Cardiac muscle cell (in vitro differentiated cells and primary cell): ENCODE results near the gene EI24. TPM values are rescaled to one million over a fixed set of nuclear protein-coding genes. Genes with fewer than 3 reads are reported as not detected.
A peak's percentile ranks its signal among the peaks of the same experiment; 100 is the strongest.

ENCODE experiments used
- DNase-seq, 2 donors: peaks; one replicate each; pipeline versions ENCODE4 v3.0.0 to v3.0.0-alpha.2; 2010 to 2017; ENCODE audit warnings: low read depth in 1 of 2, low spot score in 1 of 2
- H3K27ac ChIP-seq: fragments of 200-600 bp; sonication (generic); 2 replicates; pipeline ENCODE4 v1.5.1; 2016
- H3K27me3 ChIP-seq: fragments of 200-600 bp; sonication (generic); 2 replicates; pipeline ENCODE4 v1.6.0; 2016; ENCODE audit warnings: control low read depth
- H3K36me3 ChIP-seq: fragments of 200-600 bp; sonication (generic); 2 replicates; pipeline ENCODE4 v1.5.1; 2016; ENCODE audit warnings: control low read depth
- H3K4me1 ChIP-seq: fragments of 200-600 bp; sonication (generic); 2 replicates; pipeline ENCODE4 v1.8.1; 2017; ENCODE audit warnings: low read depth, mild to moderate bottlenecking, mixed run types
- H3K4me3 ChIP-seq: fragments of 200-600 bp; sonication (generic); 2 replicates; pipeline ENCODE4 v1.5.1; 2016; ENCODE audit warnings: mild to moderate bottlenecking
- H3K9me3 ChIP-seq: fragments of 200-600 bp; sonication (generic); 2 replicates; pipeline ENCODE4 v1.5.1; 2017; ENCODE audit warnings: low read depth, mild to moderate bottlenecking, control low read depth
- polyA plus RNA-seq: library from polyadenylated mRNA; unstranded; fragments of >200 nt; fragmentation: Nextera tagmentation; extraction: Ambion mirVana; gene quantifications from 2 replicates; pipeline ENCODE4 v1.2.1, GENCODE V29; 2016
- total RNA-seq: library from RNA; depleted of rRNA; stranded (reverse); fragments of >200 nt; gene quantifications from 2 replicates; pipeline ENCODE4 v1.2.3, GENCODE V29; 2016
- TF ChIP-seq, protein P1 (sequence below): IDR thresholded peaks from 2 replicates; pipeline ENCODE4 v1.5.1; 2012; ENCODE audit warnings: low read depth, mild to moderate bottlenecking, low read length

The EI24 gene
- total and polyA plus RNA-seq, 2 experiments from 2014 or later, result 96.7 to 157 TPM

DNA sequence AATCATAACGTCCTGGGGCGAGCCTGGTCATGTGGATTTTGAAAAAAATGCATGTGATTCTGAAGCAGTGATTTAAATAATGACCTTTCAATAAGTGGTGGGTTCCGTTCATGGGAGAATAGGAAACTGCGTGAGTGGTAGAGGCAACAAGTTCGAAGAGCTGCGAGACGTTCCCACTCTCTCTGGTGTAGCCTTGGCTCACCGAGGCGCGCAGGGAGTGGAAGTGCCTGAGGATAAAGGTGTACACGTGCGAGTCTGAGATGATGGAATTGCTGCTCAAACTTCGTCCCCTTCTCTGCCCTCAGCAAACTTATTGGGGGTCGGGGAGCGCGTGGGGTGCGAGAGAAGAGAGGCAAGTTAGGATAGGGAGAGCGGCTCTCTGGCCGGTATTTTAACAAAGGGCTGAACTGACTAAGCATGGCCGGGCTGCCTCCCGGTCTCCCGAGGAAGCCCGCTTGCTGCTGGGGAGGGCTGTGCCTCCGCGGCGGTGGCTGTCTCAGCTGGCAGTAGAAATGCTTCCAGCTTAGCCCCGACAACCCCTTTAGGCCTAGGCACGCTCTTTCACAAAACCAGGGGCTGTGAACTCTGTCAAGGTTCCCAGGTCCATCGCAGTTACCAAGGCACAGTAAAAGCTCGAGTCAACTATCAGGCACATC, 22.5 kb downstream of the EI24 start:
- DNase-seq, result peak in 1 of 2 donors; percentile 51
- TF ChIP-seq, protein P1, sequence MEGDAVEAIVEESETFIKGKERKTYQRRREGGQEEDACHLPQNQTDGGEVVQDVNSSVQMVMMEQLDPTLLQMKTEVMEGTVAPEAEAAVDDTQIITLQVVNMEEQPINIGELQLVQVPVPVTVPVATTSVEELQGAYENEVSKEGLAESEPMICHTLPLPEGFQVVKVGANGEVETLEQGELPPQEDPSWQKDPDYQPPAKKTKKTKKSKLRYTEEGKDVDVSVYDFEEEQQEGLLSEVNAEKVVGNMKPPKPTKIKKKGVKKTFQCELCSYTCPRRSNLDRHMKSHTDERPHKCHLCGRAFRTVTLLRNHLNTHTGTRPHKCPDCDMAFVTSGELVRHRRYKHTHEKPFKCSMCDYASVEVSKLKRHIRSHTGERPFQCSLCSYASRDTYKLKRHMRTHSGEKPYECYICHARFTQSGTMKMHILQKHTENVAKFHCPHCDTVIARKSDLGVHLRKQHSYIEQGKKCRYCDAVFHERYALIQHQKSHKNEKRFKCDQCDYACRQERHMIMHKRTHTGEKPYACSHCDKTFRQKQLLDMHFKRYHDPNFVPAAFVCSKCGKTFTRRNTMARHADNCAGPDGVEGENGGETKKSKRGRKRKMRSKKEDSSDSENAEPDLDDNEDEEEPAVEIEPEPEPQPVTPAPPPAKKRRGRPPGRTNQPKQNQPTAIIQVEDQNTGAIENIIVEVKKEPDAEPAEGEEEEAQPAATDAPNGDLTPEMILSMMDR, result no peak
- Histone ChIP-seq H3K4me1 (peaks cover 11% of the 10 kb centered on the region), H3K27me3 (no peaks in the 10 kb centered on the region), H3K9me3 (no peaks in the 10 kb centered on the region), H3K4me3 (peak overlapping the region; percentile 48), H3K27ac (peak overlapping the region; percentile 96), H3K36me3 (no peaks in the 10 kb centered on the region)

DNA sequence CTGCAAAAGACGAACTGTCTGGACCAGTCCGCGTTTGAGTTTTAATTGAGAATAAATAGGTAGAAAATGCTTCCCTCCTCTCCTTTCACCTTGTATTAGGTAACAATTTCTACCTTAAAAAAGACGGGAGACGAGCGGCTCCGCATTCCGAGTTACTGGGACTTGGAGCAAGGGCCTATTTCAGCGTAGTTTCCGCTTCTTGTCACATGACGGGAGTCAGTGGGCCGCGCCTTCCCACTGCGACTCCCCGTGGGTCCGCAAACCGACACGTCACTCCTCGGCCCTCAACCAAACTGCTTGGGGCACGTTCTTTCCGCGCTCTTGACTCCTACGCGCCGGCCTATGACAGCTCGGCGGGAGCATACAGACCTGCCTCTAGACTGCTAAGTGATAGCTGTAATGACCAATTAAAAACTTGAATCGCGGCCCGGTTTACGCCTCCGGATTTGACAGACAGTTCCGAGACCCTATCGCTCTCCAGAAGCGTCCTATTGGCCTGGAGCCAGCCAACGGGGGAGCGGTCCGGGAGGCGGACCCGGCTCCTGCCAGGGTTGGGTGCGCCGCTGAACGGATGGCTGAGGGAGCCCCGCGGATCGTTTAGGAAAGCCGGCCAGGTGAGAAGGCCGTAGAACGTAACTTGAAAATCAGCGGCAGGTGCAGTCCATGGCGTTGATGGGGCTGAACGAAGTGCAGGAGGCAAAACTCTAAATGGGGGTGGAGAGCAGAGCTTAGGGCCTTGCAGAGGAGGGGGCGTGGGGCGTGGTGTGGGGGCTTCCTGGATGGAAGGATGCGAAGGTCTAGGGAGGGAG, 23.2 kb downstream of the EI24 start, which contains the start of gene STT3A:
Gene STT3A (plus strand): TSS at position 548 of the 809 bp plus-strand sequence. CDS start 3,064 bp downstream, outside the sequence.
- TF ChIP-seq, protein P1, result no peak
- Histone ChIP-seq H3K9me3 (no peaks in the 10 kb centered on the region), H3K36me3 (peaks cover 6% of the 10 kb centered on the region), H3K27me3 (no peaks in the 10 kb centered on the region), H3K27ac (peak within 1 kb of the TSS; percentile 96), H3K4me3 (peak within 1 kb of the TSS; percentile 77), H3K4me1 (peaks cover 11% of the 10 kb centered on the region)
- peak; percentile 100 for DNase-seq

DNA sequence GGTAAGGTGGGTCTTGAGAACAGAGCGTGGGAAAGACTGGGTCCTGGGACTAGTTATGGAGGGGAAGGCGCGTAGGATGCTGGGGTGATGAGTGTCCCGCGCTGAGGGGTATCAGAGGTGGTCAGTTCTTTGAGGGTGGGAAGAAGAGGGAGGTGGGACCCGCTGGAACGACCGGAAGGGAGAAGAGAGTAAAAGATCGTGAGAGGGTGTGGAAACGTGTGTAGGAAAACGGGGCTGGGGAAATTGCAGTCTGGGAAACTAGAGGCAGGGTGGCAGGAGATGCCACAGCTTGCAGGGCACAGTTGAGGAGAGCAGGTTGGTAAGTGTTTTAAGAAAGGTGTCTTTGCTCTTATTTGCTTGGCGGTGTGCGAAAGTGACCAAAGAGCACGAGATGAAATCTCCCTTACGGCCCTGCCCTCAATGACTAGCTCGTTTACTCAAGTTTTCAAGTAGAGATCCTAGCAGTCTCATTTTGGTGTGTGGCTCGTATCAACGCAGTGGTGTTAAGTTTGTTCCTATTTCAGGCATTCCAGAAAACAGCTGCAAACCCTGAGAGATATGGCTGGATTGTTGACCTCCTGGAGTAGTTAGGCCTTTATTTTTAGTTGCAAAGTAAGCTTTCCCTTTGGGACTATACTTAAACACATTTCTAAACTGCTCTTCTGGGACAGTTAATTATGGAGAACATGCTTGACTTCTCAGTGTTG, 24.0 kb downstream of the EI24 start:
- TF ChIP-seq, protein P1, result no peak
- Histone ChIP-seq H3K27me3 (no peaks in the 10 kb centered on the region), H3K4me3 (peak overlapping the region; percentile 77), H3K4me1 (peaks cover 11% of the 10 kb centered on the region), H3K27ac (peak overlapping the region; percentile 64), H3K36me3 (peaks cover 12% of the 10 kb centered on the region), H3K9me3 (no peaks in the 10 kb centered on the region)
- DNase-seq, result peak in 1 of 2 donors; percentile 46

DNA sequence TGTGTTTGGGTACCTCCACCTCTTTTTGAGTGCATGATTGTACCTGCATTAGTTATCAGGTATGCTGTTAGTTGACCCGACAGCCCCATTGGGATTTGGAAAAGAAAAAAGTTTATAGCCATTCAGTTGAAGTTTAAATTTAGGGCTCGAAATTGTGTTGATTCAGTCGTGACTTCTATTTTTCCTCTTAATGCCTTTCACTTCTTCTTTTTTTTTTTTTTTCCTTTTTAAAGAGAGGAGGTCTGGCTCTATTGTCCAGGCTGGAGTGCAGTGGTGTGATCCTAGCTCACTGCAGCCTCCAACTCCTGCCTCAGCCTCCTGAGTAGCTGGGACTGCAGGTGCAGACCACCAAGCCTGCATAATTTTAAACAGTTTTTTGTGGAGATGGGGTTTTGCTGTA, 25.7 kb downstream of the EI24 start:
- no peak overlapping the region for H3K4me3 ChIP-seq
- TF ChIP-seq, protein P1, result no peak

DNA sequence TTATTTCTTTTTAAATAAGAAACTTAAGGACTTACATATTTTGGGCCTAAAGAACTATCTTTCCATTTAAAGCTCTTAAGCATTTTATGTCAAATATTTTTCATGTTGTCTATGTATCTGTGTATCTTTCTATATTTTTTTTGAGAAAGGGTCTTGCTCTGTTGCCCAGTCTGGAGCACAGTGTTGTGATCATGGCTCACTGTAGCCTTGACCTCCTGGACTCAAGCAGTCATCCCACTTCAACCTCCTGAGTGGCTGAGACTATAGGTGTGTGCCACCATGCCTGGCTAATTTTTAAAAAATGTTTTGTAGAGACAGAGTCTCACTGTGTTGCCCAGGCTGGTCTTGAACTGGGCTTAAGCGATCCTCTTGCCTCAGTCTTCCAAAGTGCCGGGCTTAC, 31.4 kb downstream of the EI24 start:
- H3K4me3 ChIP-seq, result no peak overlapping the region
- TF ChIP-seq, protein P1, result no peak
- no peak overlapping the region for H3K27ac ChIP-seq
- DNase-seq, result no peak
- H3K36me3 ChIP-seq, result peaks cover 60% of the 10 kb centered on the region
- H3K4me1 ChIP-seq, result no peaks in the 10 kb centered on the region
- H3K27me3 ChIP-seq, result no peaks in the 10 kb centered on the region
- H3K9me3 ChIP-seq, result no peaks in the 10 kb centered on the region

More for the DNA sequence above, 25.7 kb downstream of the EI24 start:
- peaks cover 19% of the 10 kb centered on the region for H3K36me3 ChIP-seq
- H3K9me3 ChIP-seq, result no peaks in the 10 kb centered on the region
- H3K27me3 ChIP-seq, result no peaks in the 10 kb centered on the region
- peaks cover 11% of the 10 kb centered on the region for H3K4me1 ChIP-seq
- DNase-seq, result no peak
- H3K27ac ChIP-seq, result no peak overlapping the region
